Mucosa of rectum (tissue), 2 donors: Measurements from ENCODE around the gene PLEKHG4B.

Source experiments
- H3K27ac ChIP-seq, 2 donors: one replicate each; pipeline ENCODE4 v1.7.0; 2013; ENCODE audit warnings: inconsistent platforms in 2 of 2, low read depth in 2 of 2, low read length in 2 of 2
- H3K27me3 ChIP-seq, 2 donors: one replicate each; pipeline ENCODE4 v1.7.0; 2013; ENCODE audit warnings: low read length in 2 of 2; ENCODE audit not compliant: control insufficient read depth in 2 of 2, insufficient read depth in 2 of 2
- H3K36me3 ChIP-seq, 2 donors: one replicate each; pipeline ENCODE4 v1.7.0; 2013; ENCODE audit warnings: low read length in 2 of 2; ENCODE audit not compliant: control insufficient read depth in 2 of 2, insufficient read depth in 2 of 2
- H3K4me1 ChIP-seq, 2 donors: one replicate each; pipeline ENCODE4 v1.7.0; 2013; ENCODE audit warnings: low read length in 2 of 2, mild to moderate bottlenecking in 1 of 2; ENCODE audit not compliant: control insufficient read depth in 2 of 2, insufficient read depth in 2 of 2
- H3K4me3 ChIP-seq, 2 donors: one replicate each; pipeline ENCODE4 v1.7.0; 2013; ENCODE audit warnings: low read length in 2 of 2
- H3K9ac ChIP-seq, 2 donors: one replicate each; pipeline ENCODE4 v1.7.0; 2013; ENCODE audit warnings: low read length in 2 of 2, low read depth in 1 of 2, mild to moderate bottlenecking in 1 of 2
- H3K9me3 ChIP-seq, 2 donors: one replicate each; pipeline ENCODE4 v1.7.0; 2013; ENCODE audit warnings: low read length in 2 of 2; ENCODE audit not compliant: control insufficient read depth in 2 of 2
- donor health status: healthy.
- donor health status: Normal muscosa, but diverticular disease.

Gene PLEKHG4B

DNA sequence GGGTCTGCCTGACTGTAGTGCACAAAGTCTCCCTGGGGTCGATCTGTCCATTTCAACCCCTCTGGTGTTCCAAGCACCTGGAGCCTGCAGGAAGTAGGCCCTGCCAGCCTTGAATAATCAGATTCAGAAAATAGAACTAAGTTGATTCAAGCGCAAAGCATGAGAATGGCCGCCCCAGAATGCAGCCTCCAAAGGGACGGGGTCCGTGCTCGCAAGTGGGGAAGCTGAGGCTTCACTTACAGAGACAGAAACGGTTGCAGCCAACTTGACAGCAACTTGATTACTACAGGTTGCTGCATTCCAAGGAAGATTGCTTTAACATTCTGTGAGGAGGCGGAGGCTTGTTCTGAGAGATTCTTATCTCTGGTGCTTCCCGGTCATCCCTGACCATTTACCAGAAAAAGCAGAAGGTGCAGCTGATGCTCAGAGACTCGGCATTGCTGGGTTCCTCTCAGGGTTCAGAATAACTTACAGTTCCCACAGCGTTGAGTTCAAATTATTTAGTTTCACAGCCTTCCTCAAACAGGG, 84.4 kb downstream of the PLEKHG4B start:
- H3K4me3 ChIP-seq, result no peak overlapping the region
- H3K27me3 ChIP-seq, result peaks cover 2 to 7% of the 10 kb centered on the region in 2 donors
- no peaks in the 10 kb centered on the region for H3K4me1 ChIP-seq

DNA sequence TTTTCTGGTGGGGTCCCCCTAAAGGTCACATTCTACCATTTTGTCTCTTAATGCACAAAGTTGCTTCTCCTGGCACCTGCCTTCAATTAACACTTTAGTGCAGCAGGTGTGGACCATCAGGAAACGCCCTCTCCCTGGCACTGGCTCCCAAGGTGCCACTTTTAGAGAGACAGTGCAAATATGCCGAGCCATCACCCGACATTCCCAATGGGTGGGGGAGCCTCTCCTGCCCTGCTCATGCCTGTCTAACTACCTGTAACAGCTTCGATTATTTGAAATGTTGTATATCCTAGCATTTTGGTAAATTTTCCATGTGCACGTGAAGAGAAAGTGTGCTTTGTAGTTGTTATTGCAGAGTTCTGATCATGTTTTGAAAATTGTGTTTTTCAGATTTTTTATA, 86.1 kb downstream of the PLEKHG4B start:
- no peaks in the 10 kb centered on the region for H3K9me3 ChIP-seq
- H3K9ac ChIP-seq, result no peak overlapping the region
- H3K27me3 ChIP-seq, result peaks cover 2 to 7% of the 10 kb centered on the region in 2 donors
- H3K4me1 ChIP-seq, result no peaks in the 10 kb centered on the region
- no peak overlapping the region for H3K27ac ChIP-seq
- no peaks in the 10 kb centered on the region for H3K36me3 ChIP-seq
- H3K4me3 ChIP-seq, result no peak overlapping the region

More for the DNA sequence above, 84.4 kb downstream of the PLEKHG4B start:
- no peak overlapping the region for H3K27ac ChIP-seq
- no peak overlapping the region for H3K9ac ChIP-seq
- H3K36me3 ChIP-seq, result no peaks in the 10 kb centered on the region
- no peaks in the 10 kb centered on the region for H3K9me3 ChIP-seq

DNA sequence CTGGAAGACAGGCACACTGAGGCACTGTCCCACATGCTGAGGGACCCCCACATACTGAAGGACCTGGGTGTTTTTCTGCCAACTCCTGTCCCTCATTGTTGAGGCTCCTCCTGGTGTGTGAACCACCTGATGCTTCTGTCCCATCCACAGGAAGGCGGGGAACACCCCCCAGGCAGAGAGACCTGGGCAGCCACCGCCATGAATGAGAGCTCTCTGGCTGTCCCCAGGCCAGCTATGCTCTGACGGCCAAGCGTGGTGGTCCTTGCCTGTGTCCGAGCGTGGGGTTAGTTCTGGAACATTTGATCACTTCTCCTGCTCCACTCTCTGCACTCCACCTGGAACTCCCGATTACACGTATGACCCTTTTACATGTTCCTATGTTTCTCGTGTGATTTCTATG, 87.4 kb downstream of the PLEKHG4B start:
- Histone ChIP-seq H3K9me3 (no peaks in the 10 kb centered on the region), H3K4me3 (no peak overlapping the region), H3K4me1 (no peaks in the 10 kb centered on the region), H3K27me3 (peaks cover 0 to 2% of the 10 kb centered on the region in 2 donors), H3K36me3 (no peaks in the 10 kb centered on the region), H3K9ac (no peak overlapping the region), H3K27ac (no peak overlapping the region)

GRCh38 chr5:180286-180918, 88.4 kb downstream of the PLEKHG4B start:
- Histone ChIP-seq H3K4me1 (no peaks in the 10 kb centered on the region), H3K9ac (no peak overlapping the region), H3K4me3 (no peak overlapping the region), H3K27ac (no peak overlapping the region), H3K36me3 (no peaks in the 10 kb centered on the region), H3K27me3 (peaks cover 0 to 2% of the 10 kb centered on the region in 2 donors), H3K9me3 (no peaks in the 10 kb centered on the region)

- Histone ChIP-seq H3K4me1 (no peaks in the 10 kb centered on the region), H3K27ac (no peak overlapping the region), H3K9me3 (no peaks in the 10 kb centered on the region), H3K4me3 (no peak overlapping the region), H3K36me3 (no peaks in the 10 kb centered on the region), H3K27me3 (peaks cover 0 to 2% of the 10 kb centered on the region in 2 donors), H3K9ac (no peak overlapping the region)
Measured at GRCh38 chr5:181160-181559, 89.2 kb downstream of the PLEKHG4B start.

DNA sequence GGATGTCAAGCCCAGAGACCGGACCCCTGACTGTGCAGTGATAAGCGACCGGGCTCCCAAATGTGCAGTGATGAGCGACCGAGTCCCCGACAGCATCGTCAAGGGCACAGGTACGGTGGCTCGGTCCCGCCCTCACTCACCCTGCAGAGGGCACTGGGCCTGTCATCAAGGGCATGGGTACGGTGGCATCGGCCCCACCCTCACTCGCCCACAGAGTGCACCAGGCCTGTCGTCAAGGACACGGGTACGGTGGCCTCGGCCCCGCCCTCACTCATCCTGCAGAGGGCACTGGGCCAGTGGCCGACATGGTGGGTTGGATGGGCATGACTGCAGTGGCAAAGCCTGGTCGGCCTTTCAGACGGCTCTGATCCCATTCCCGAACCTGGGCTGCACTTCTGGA, 89.6 kb downstream of the PLEKHG4B start:
- no peaks in the 10 kb centered on the region for H3K4me1 ChIP-seq
- no peak overlapping the region for H3K4me3 ChIP-seq
- no peak overlapping the region for H3K9ac ChIP-seq
- no peaks in the 10 kb centered on the region for H3K9me3 ChIP-seq
- no peaks in the 10 kb centered on the region for H3K36me3 ChIP-seq
- no peak overlapping the region for H3K27ac ChIP-seq
- H3K27me3 ChIP-seq, result peaks cover 0 to 2% of the 10 kb centered on the region in 2 donors

DNA sequence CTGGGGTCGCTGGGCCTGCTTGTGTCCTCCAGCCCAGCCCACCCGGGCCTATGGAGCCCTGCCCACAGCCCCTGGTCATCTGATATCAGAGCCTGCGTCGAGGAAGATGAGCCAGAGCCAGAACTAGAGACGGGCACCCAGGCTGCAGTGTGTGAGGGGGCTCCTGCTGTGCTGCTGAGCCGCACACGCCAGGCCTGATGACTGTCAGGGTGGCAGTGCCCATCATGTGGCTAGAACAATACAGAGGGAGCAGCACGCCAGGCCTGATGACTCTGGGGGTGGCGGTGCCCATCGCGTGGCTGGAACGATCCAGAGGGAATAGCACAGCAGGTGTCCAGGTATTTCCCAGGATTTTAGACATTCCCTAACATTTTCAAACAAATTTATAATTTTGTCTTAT, 90.2 kb downstream of the PLEKHG4B start:
- Histone ChIP-seq H3K27me3 (peaks cover 0 to 2% of the 10 kb centered on the region in 2 donors), H3K4me1 (no peaks in the 10 kb centered on the region), H3K27ac (no peak overlapping the region), H3K36me3 (no peaks in the 10 kb centered on the region), H3K9ac (no peak overlapping the region), H3K9me3 (no peaks in the 10 kb centered on the region), H3K4me3 (no peak overlapping the region)

DNA sequence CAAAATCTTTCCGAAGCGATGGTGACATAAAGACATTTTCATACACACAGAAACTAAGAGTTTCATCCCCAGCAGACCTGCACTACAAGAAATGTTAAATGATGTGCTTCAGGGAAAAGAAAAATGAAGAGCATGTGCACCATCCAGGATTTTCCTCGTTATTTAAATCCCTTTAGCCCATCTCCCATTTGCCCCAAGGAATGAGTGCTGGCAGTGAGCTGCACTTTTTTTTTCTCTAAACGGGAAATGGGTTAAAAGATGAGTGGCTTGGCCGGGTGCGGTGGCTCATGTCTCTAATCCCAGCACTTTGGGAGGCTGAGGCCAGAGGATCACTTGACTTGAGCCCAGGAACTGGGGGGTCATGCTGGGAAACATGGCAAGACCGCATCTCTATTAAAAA, 92.5 kb downstream of the PLEKHG4B start:
- H3K9ac ChIP-seq, result no peak overlapping the region
- no peak overlapping the region for H3K27ac ChIP-seq
- no peaks in the 10 kb centered on the region for H3K9me3 ChIP-seq
- H3K36me3 ChIP-seq, result no peaks in the 10 kb centered on the region
- peaks cover 5 to 7% of the 10 kb centered on the region in 2 donors for H3K4me1 ChIP-seq
- peaks cover 0 to 2% of the 10 kb centered on the region in 2 donors for H3K27me3 ChIP-seq
- H3K4me3 ChIP-seq, result no peak overlapping the region

DNA sequence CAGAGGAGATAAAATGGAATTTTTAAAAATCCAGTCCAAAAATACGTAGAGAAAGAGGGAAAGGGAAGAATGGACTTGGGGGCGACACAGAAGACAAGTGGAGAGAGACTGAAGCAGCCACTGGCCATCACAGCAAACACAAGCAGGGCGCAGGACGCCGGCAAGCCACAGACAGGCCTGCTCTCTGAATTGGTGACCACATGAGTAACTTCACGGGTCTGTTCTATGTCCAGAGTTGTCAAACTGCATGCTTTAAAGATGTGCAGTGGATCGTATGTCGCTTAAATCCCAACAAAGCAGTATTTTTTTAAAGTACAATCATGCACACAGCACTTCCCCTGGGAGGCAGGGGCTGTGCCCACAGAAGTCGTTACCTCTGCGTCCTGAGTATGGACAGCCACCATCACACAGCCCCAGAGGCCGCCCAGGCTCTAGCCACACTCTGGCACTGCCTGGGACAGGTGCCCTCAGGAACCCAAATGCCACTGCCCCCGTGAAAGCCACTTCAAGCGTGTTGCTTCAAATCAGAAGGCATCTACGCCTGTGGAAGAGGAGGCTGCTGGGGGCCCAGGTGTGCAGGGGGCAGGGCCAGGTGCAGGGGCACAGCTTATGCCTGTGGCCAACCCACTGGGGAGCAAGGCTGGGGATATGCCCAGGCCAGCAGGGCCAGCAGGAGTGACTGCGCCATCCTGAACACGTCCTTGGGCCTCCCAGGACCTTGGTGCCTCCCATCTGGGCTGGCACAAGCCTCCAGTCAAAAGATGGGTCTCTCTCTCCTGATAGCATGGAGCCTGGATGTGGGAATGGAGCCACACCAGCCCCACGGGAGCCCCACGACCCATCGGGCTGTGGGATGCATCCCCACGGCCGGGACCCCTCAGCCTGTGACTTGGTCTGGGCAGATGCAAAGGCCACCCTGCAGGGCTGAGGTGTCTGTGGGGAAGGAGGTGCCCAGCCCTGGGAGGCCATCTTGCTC, 93.4 kb downstream of the PLEKHG4B start:
- peaks cover 0 to 1% of the 10 kb centered on the region in 2 donors for H3K27me3 ChIP-seq
- H3K9me3 ChIP-seq, result no peaks in the 10 kb centered on the region
- H3K9ac ChIP-seq, result no peak overlapping the region
- no peaks in the 10 kb centered on the region for H3K36me3 ChIP-seq
- H3K27ac ChIP-seq, result no peak overlapping the region
- H3K4me3 ChIP-seq, result no peak overlapping the region
- peaks cover 5 to 7% of the 10 kb centered on the region in 2 donors for H3K4me1 ChIP-seq
